ENCODE data around the gene ZC3H12C. TPM values are rescaled to one million over a fixed set of nuclear protein-coding genes. Genes with fewer than 3 reads are reported as not detected.

ZC3H12C gene
- polyA plus RNA-seq: 2.6 and 2.7 TPM in 2 replicates

DNA sequence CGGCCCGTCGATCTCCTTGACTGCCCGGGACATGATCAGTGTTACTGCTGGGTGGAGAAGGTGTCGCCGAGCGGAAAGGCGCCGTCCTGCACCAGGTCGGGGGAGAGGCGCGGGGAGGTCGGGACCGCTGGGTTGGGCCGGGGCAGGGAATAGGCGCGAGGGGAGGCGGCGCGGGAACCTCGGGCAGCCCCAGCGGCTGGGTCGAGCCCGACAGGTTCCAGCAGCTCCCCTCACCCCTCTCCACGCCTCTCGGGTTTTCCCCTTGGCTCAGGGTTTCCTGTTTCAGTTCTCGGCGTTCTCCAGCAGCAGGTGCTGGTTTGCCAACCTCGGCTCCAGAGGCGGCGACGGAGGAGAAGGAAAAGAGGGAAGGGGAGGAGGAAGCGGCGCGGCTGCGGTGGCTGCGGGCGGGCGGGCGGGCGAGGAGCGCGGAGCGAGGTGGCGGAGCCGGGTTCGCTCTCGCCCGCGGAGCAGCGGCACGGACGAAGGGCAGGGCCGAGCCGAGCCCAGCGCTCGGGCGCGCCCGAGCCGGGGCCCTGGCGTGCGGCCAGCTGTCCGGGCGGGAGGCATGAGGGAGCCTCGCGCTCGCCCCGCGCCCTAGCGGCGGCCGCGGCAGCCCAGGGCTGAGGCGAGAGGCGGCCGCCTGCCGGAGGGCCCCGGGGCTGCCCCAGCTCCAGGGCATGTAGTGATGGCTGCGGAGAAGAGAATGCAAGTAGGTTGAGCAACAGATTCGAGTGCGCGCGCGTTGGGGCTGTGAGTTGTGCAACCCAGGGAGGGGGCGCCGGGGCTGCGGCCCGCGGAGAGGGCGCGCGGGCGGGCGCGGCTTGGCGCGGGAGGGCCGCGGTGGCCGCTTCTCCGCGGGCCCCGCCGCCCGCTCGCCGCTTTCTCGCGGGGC lies at the start of gene ZC3H12C:
Gene ZC3H12C (plus strand): TSS at position 878 of the 892 bp plus-strand sequence. CDS start 20 bp downstream, outside the sequence.

Other genes with a start within 250 kb of the ZC3H12C start
- gene RDX, start 203.2 kb downstream of the ZC3H12C start, polyA plus RNA-seq: 48.9 and 66.2 TPM in 2 replicates